ENCODE measurements around the gene TRAF3. TPM values are rescaled to one million over a fixed set of nuclear protein-coding genes. Genes with fewer than 3 reads are reported as not detected.

Gene TRAF3
- polyA plus RNA-seq, 1 experiment = 20.1 TPM

- CTCF ChIA-PET = no interaction called here
- no peak overlapping the region for H3K4me3 ChIP-seq (ENCODE audit: low read depth, low read length)
- no peak for DNase-seq (ENCODE audit: low read depth)
- H3K27me3 ChIP-seq (ENCODE audit: control insufficient read depth, insufficient read depth, low read length) = no peaks in the 10 kb centered on the region
- H3K36me3 ChIP-seq (ENCODE audit: control insufficient read depth, insufficient read depth, low read length) = no peaks in the 10 kb centered on the region; the same call in none of the 2 replicates
- TF ChIP-seq CTCF (IDR thresholded peaks at IDR 0.05; ENCODE audit: insufficient read depth, low read depth, low read length) = no peak
- POLR2A ChIA-PET = no interaction called here
These were observed 134.3 kb downstream of the TRAF3 start for GRCh38 chr14:102911541-102911951.

- DNase-seq (ENCODE audit: low read depth) = no peak
- Histone ChIP-seq H3K27me3 (ENCODE audit: control insufficient read depth, insufficient read depth, low read length) (no peaks in the 10 kb centered on the region), H3K4me3 (ENCODE audit: low read depth, low read length) (no peak overlapping the region), H3K36me3 (ENCODE audit: control insufficient read depth, insufficient read depth, low read length) (no peaks in the 10 kb centered on the region; the same call in none of the 2 replicates)
- ChIA-PET CTCF (interaction anchor here (0.6 kb wide), 1 partner anchor 47 kb away, joined by 3 read pairs; no protein-coding TSS in a partner anchor), POLR2A (no interaction called here)
- TF ChIP-seq CTCF (IDR thresholded peaks at IDR 0.05; ENCODE audit: insufficient read depth, low read depth, low read length) = no peak
These were observed 134.9 kb downstream of the TRAF3 start for GRCh38 chr14:102911991-102912761.

- no peak for DNase-seq (ENCODE audit: low read depth)
- no peak for TF ChIP-seq CTCF (IDR thresholded peaks at IDR 0.05; ENCODE audit: insufficient read depth, low read depth, low read length)
- POLR2A ChIA-PET = no interaction called here
- Histone ChIP-seq H3K36me3 (ENCODE audit: control insufficient read depth, insufficient read depth, low read length) (no peaks in the 10 kb centered on the region; the same call in 1 of the 2 replicates), H3K4me3 (ENCODE audit: low read depth, low read length) (no peak overlapping the region), H3K27me3 (ENCODE audit: control insufficient read depth, insufficient read depth, low read length) (no peaks in the 10 kb centered on the region)
- CTCF ChIA-PET = no interaction called here
These were observed 136.3 kb downstream of the TRAF3 start for GRCh38 chr14:102913341-102914211.

- POLR2A ChIA-PET = no interaction called here
- TF ChIP-seq CTCF (IDR thresholded peaks at IDR 0.05; ENCODE audit: insufficient read depth, low read depth, low read length) = no peak
- Histone ChIP-seq H3K27me3 (ENCODE audit: control insufficient read depth, insufficient read depth, low read length) (no peaks in the 10 kb centered on the region), H3K36me3 (ENCODE audit: control insufficient read depth, insufficient read depth, low read length) (no peaks in the 10 kb centered on the region; the same call in 1 of the 2 replicates), H3K4me3 (ENCODE audit: low read depth, low read length) (no peak overlapping the region)
- DNase-seq (ENCODE audit: low read depth) = no peak
- CTCF ChIA-PET = interaction anchor here (1.7 to 4.5 kb wide), 2 partner anchors 140 to 391 kb away, joined by 3 to 33 read pairs; no protein-coding TSS in a partner anchor
These were observed 137.4 kb downstream of the TRAF3 start for GRCh38 chr14:102914474-102915291.

All from BJ (cell line).